WTC11 (cell line): ENCODE data around the gene PIP4K2A. TPM values are rescaled to one million over a fixed set of nuclear protein-coding genes. Genes with fewer than 3 reads are reported as not detected.

ENCODE experiments used
- ATAC-seq: fragments of 200-7000 bp; cut with Tn5 transposase; 2 replicates; pipeline ENCODE4 v1.10.0; 2021; ENCODE audit warnings: mild to moderate bottlenecking, moderate library complexity
- CTCF ChIA-PET: fragments of 300-600 bp; sonication (Branson Sonifier 250); formaldehyde crosslinking; loops from one replicate; lab custom pipeline; 2021; ENCODE audit warnings: antibody characterized with exemption; lab: Charles Lee
- POLR2A ChIA-PET: fragments of 350-600 bp; sonication (Branson Sonifier 250); formaldehyde crosslinking; loops from one replicate; lab custom pipeline; 2021; ENCODE audit warnings: antibody characterized with exemption; lab: Charles Lee
- DNase-seq: peaks from one replicate; pipeline ENCODE4 v3.0.0; 2021; ENCODE audit warnings: low spot score
- H3K27ac Mint-ChIP-seq: 2 replicates; pipeline ENCODE4 v1.8.0; 2021; ENCODE audit warnings: mixed read lengths
- H3K27me3 Mint-ChIP-seq: 2 replicates; pipeline ENCODE4 v1.8.0; 2021; ENCODE audit warnings: low read depth, mild to moderate bottlenecking, moderate library complexity, mixed read lengths
- H3K36me3 Mint-ChIP-seq: 2 replicates; pipeline ENCODE4 v1.8.0; 2021; ENCODE audit warnings: mixed read lengths
- H3K4me1 Mint-ChIP-seq: 2 replicates; pipeline ENCODE4 v1.8.0; 2022; ENCODE audit warnings: mixed read lengths
- H3K4me3 Mint-ChIP-seq: 2 replicates; pipeline ENCODE4 v1.8.0; 2021; ENCODE audit warnings: mild to moderate bottlenecking, moderate library complexity, mixed read lengths
- H3K9me3 Mint-ChIP-seq: 2 replicates; pipeline ENCODE4 v1.8.0; 2021; ENCODE audit warnings: mixed read lengths
- E2F1 ChIP-seq: sonication (generic); formaldehyde crosslinking; IDR thresholded peaks from 2 replicates; pipeline ENCODE4 v1.8.0; 2022; ENCODE audit warnings: mild to moderate bottlenecking, missing genetic modification reagents
- E2F4 ChIP-seq: sonication (generic); formaldehyde crosslinking; IDR thresholded peaks from 2 replicates; pipeline ENCODE4 v1.8.1; 2022; ENCODE audit warnings: low read depth, mild to moderate bottlenecking, moderate library complexity, missing genetic modification reagents, borderline replicate concordance
- ERG ChIP-seq: fragments of 250-450 bp; sonication (Bioruptor Pico); IDR thresholded peaks from 2 replicates; pipeline ENCODE4 v1.8.0; 2021; ENCODE audit warnings: mild to moderate bottlenecking
- FOXK1 ChIP-seq: sonication (generic); formaldehyde crosslinking; IDR thresholded peaks from 2 replicates; pipeline ENCODE4 v1.8.0; 2022; ENCODE audit warnings: mild to moderate bottlenecking, moderate library complexity, missing genetic modification reagents
- HMGXB4 ChIP-seq: sonication (generic); formaldehyde crosslinking; IDR thresholded peaks from 2 replicates; pipeline ENCODE4 v1.8.1; 2023; ENCODE audit warnings: mild to moderate bottlenecking, moderate library complexity, missing genetic modification reagents
- MYBL2 ChIP-seq: sonication (generic); formaldehyde crosslinking; IDR thresholded peaks from 2 replicates; pipeline ENCODE4 v1.8.1; 2023; ENCODE audit warnings: mild to moderate bottlenecking, moderate library complexity, missing genetic modification reagents
- RELA ChIP-seq: sonication (generic); formaldehyde crosslinking; IDR thresholded peaks from 2 replicates; pipeline ENCODE4 v1.8.1; 2022; ENCODE audit warnings: missing genetic modification reagents, mild to moderate bottlenecking, borderline replicate concordance
- USF1 ChIP-seq: sonication (generic); formaldehyde crosslinking; IDR thresholded peaks from 2 replicates; pipeline ENCODE4 v1.8.0; 2022; ENCODE audit warnings: mild to moderate bottlenecking, missing genetic modification reagents
- ZNF219 ChIP-seq: sonication (generic); formaldehyde crosslinking; IDR thresholded peaks from 2 replicates; pipeline ENCODE4 v1.8.0; 2023; ENCODE audit warnings: missing genetic modification reagents, mild to moderate bottlenecking, borderline replicate concordance
- ZNF317 ChIP-seq: sonication (generic); formaldehyde crosslinking; IDR thresholded peaks from 2 replicates; pipeline ENCODE4 v1.8.1; 2023; ENCODE audit warnings: low read depth, mild to moderate bottlenecking, moderate library complexity, missing genetic modification reagents, borderline replicate concordance
- total RNA-seq: library from RNA; stranded (reverse); gene quantifications from 3 replicates; pipeline ENCODE4 v1.2.3, GENCODE V29; 2021
- TF ChIP-seq, protein P1 (sequence below): fragments of 250-450 bp; sonication (Bioruptor Pico); IDR thresholded peaks from 2 replicates; pipeline ENCODE4 v1.9.0; 2021; ENCODE audit warnings: mild to moderate bottlenecking, borderline replicate concordance
- TF ChIP-seq, protein P2 (sequence below): sonication (generic); formaldehyde crosslinking; conservative IDR thresholded peaks from 2 replicates; pipeline ENCODE4 v1.8.1; 2022; ENCODE audit warnings: mild to moderate bottlenecking, missing genetic modification reagents
- TF ChIP-seq, protein P3 (sequence below): fragments of 250-450 bp; sonication (Bioruptor Pico); IDR thresholded peaks from 2 replicates; pipeline ENCODE4 v1.9.0; 2021; ENCODE audit warnings: moderate library complexity, mild to moderate bottlenecking, inconsistent platforms, borderline replicate concordance

The PIP4K2A gene
- total RNA-seq, 1 experiment from 2014 or later = 47.5 TPM

GRCh38 chr10:22618078-22618785, 96.1 kb downstream of the PIP4K2A start (continued):
- TF ChIP-seq ERG (CRISPR knock-in tag) (no peak), ZNF219 (no peak)

DNA sequence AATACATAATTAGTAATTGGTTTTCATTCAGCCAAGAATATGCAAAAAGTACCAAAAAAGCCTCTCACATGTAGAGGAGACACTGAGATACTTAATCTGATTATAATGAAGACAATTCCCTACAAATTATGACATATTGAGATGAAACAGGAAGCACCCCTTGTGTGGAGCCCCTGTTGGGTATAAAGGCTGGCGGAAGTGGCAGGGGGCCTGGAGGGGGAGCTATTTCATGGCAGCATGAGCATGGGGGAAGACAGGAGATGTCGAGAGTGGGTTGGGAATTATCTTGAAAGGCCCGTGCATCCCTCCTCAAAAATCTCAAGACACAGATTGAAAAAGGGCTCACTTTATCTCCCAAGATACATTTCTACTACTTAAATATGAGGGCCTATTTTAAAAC, 96.9 kb downstream of the PIP4K2A start:
- ChIA-PET POLR2A (no interaction called here), CTCF (interaction anchor here (0.7 to 1.6 kb wide), 6 partner anchors 10 to 364 kb away, joined by 3 to 5 read pairs (median 3); no protein-coding TSS in a partner anchor)
- TF ChIP-seq, protein P1, sequence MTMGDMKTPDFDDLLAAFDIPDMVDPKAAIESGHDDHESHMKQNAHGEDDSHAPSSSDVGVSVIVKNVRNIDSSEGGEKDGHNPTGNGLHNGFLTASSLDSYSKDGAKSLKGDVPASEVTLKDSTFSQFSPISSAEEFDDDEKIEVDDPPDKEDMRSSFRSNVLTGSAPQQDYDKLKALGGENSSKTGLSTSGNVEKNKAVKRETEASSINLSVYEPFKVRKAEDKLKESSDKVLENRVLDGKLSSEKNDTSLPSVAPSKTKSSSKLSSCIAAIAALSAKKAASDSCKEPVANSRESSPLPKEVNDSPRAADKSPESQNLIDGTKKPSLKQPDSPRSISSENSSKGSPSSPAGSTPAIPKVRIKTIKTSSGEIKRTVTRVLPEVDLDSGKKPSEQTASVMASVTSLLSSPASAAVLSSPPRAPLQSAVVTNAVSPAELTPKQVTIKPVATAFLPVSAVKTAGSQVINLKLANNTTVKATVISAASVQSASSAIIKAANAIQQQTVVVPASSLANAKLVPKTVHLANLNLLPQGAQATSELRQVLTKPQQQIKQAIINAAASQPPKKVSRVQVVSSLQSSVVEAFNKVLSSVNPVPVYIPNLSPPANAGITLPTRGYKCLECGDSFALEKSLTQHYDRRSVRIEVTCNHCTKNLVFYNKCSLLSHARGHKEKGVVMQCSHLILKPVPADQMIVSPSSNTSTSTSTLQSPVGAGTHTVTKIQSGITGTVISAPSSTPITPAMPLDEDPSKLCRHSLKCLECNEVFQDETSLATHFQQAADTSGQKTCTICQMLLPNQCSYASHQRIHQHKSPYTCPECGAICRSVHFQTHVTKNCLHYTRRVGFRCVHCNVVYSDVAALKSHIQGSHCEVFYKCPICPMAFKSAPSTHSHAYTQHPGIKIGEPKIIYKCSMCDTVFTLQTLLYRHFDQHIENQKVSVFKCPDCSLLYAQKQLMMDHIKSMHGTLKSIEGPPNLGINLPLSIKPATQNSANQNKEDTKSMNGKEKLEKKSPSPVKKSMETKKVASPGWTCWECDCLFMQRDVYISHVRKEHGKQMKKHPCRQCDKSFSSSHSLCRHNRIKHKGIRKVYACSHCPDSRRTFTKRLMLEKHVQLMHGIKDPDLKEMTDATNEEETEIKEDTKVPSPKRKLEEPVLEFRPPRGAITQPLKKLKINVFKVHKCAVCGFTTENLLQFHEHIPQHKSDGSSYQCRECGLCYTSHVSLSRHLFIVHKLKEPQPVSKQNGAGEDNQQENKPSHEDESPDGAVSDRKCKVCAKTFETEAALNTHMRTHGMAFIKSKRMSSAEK (CRISPR knock-in tag) = no peak
- no peak for TF ChIP-seq E2F1 (CRISPR knock-in tag)
- Mint-ChIP-seq H3K4me3 (no peak overlapping the region), H3K9me3 (no peaks in the 10 kb centered on the region), H3K36me3 (no peaks in the 10 kb centered on the region), H3K27me3 (no peaks in the 10 kb centered on the region), H3K4me1 (peaks cover 89% of the 10 kb centered on the region), H3K27ac (no peak overlapping the region)
- DNase-seq = no peak
- ATAC-seq = peak; percentile 14; the same call in 1 of the 2 replicates

DNA sequence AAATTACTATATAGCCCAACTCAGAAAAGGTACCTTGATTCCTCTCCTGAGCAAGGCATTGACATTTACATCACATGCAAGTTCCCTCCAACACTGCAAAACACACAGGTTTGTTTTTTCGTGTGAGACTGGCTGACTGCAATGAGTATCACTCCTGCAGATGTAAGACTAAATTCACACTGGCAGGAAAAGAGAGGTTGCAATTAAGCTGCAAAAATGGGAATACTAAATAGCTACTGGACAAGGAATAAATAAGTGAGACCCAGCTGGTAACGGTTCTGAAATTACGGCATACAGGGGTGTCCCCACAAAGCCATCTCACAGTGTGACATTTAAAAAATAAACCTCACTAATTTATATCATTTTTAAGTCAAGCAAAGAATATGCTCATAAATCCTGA, 97.3 kb downstream of the PIP4K2A start:
- H3K36me3 Mint-ChIP-seq = no peaks in the 10 kb centered on the region
- H3K4me1 Mint-ChIP-seq = peaks cover 92% of the 10 kb centered on the region
- DNase-seq (no peak), ATAC-seq (no peak)
- no peak overlapping the region for H3K27ac Mint-ChIP-seq
- TF ChIP-seq E2F4 = no peak
- 0 out of 2 replicates have a peak, but pooled peaks cover 1% of the 10 kb centered on the region for H3K9me3 Mint-ChIP-seq
- CTCF ChIA-PET = interaction anchor here (1.0 to 1.6 kb wide), 4 partner anchors 10 to 365 kb away, joined by 3 to 5 read pairs (median 4); no protein-coding TSS in a partner anchor
- no peak overlapping the region for H3K4me3 Mint-ChIP-seq
- H3K27me3 Mint-ChIP-seq = no peaks in the 10 kb centered on the region
- POLR2A ChIA-PET = no interaction called here

- Mint-ChIP-seq H3K27me3 (no peaks in the 10 kb centered on the region), H3K4me3 (no peak overlapping the region), H3K27ac (no peak overlapping the region), H3K36me3 (peaks cover 4% of the 10 kb centered on the region), H3K4me1 (peaks cover 94% of the 10 kb centered on the region), H3K9me3 (peaks cover 7% of the 10 kb centered on the region; the same call in 1 of the 2 replicates)
- DNase-seq = no peak
- ATAC-seq = peak; percentile 46
- CTCF ChIA-PET = no interaction called here
- POLR2A ChIA-PET = no interaction called here
- TF ChIP-seq ZNF317 (CRISPR knock-in tag) (no peak), USF1 (CRISPR knock-in tag) (no peak), HMGXB4 (no peak), ERG (CRISPR knock-in tag) (no peak), RELA (CRISPR knock-in tag) (no peak), FOXK1 (CRISPR knock-in tag) (no peak), MYBL2 (CRISPR knock-in tag) (no peak)
- TF ChIP-seq, protein P2, sequence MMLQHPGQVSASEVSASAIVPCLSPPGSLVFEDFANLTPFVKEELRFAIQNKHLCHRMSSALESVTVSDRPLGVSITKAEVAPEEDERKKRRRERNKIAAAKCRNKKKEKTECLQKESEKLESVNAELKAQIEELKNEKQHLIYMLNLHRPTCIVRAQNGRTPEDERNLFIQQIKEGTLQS = no peak
- TF ChIP-seq, protein P3, sequence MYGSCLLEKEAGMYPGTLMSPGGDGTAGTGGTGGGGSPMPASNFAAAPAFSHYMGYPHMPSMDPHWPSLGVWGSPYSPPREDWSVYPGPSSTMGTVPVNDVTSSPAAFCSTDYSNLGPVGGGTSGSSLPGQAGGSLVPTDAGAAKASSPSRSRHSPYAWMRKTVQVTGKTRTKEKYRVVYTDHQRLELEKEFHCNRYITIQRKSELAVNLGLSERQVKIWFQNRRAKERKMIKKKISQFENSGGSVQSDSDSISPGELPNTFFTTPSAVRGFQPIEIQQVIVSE (CRISPR knock-in tag) = no peak
These were observed 98.4 kb downstream of the PIP4K2A start for GRCh38 chr10:22615819-22616499.
